RWPE2 (cell line): ENCODE measurements around the gene EAF2.

Source experiments
- ATAC-seq: fragments of 200-7000 bp; cut with Tn5 transposase; 3 replicates; pipeline ENCODE4 v1.9.1; 2021; ENCODE audit warnings: low read depth
- DNase-seq: peaks from one replicate; pipeline ENCODE4 v3.0.0-alpha.2; 2020; ENCODE audit warnings: low spot score
- H3K27ac ChIP-seq: fragments of 450-650 bp; 2 replicates; pipeline ENCODE4 v1.5.1; 2017; ENCODE audit warnings: mild to moderate bottlenecking; ENCODE audit not compliant: poor library complexity, severe bottlenecking
- H3K27me3 ChIP-seq: fragments of 250-450 bp; sonication (Bioruptor Pico); 2 replicates; pipeline ENCODE4 v1.5.1; 2021; ENCODE audit warnings: mild to moderate bottlenecking, moderate library complexity; ENCODE audit not compliant: insufficient read depth, poor library complexity, severe bottlenecking
- H3K36me3 ChIP-seq: fragments of 250-450 bp; sonication (Bioruptor Pico); 2 replicates; pipeline ENCODE4 v1.5.1; 2020; ENCODE audit warnings: low read depth, mild to moderate bottlenecking, moderate library complexity
- H3K4me1 ChIP-seq: fragments of 250-450 bp; sonication (Bioruptor Pico); 2 replicates; pipeline ENCODE4 v1.5.1; 2021; ENCODE audit warnings: mild to moderate bottlenecking, moderate library complexity; ENCODE audit not compliant: insufficient read depth, poor library complexity, severe bottlenecking
- H3K4me3 ChIP-seq: fragments of 250-450 bp; sonication (Bioruptor Pico); 2 replicates; pipeline ENCODE4 v1.5.1; 2021; ENCODE audit warnings: mild to moderate bottlenecking, moderate library complexity; ENCODE audit not compliant: severe bottlenecking
- H3K9me3 ChIP-seq: fragments of 250-450 bp; sonication (Bioruptor Pico); 2 replicates; pipeline ENCODE4 v1.5.1; 2021; ENCODE audit warnings: mild to moderate bottlenecking, moderate library complexity; ENCODE audit not compliant: severe bottlenecking
- CTCF ChIP-seq: fragments of 450-650 bp; IDR thresholded peaks from one replicate; pipeline ENCODE4 v1.5.1; 2017; ENCODE audit warnings: mild to moderate bottlenecking, moderate library complexity; ENCODE audit not compliant: poor library complexity, severe bottlenecking

The EAF2 gene

GRCh38 chr3:121819236-121819635 lies 15.8 kb upstream of the EAF2 start:
- peaks cover 54% of the 10 kb centered on the region for H3K36me3 ChIP-seq
- no peaks in the 10 kb centered on the region for H3K27me3 ChIP-seq
- H3K27ac ChIP-seq = no peak overlapping the region
- no peak for DNase-seq
- no peak overlapping the region for H3K4me3 ChIP-seq
- no peak for TF ChIP-seq CTCF
- H3K9me3 ChIP-seq = peaks cover 6% of the 10 kb centered on the region
- no peak for ATAC-seq
- H3K4me1 ChIP-seq = no peaks in the 10 kb centered on the region

DNA sequence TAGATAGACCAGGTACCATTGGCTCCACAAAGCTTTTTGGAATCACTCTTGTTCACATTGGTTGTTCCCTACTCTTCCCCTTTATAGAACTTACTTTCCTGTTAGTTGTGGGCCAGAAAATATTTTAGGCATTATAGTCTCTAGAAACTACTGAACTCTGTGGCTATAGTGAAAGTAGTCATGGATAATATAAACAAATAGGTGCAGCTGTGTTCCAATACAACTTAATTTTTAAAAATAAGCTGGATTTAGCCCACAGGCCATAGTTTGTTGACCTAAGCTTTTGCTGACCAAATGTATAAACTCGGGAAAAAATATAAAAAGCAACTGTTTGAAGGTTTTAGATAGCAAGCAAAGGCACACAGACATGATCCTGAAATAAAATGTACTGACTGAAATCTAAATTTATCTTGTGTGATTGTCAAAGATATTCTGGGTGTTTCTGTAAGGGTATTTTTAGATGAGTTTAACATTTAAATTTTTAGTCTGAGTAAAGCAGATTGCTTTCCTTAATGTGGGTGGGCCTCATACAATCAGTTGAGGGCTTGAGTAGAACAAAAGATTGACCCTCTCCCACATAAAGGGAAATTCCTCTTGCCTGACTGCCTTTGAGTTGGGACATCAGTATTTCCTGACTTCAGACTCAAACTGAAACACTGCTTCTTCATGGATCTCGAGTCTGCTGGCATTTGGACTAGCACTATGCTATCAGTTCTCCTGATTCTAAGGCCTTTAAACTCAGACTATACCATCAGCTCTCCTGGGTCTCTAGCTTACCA lies 13.4 kb upstream of the EAF2 start:
- Histone ChIP-seq H3K4me3 (no peak overlapping the region), H3K4me1 (no peaks in the 10 kb centered on the region), H3K9me3 (peaks cover 6% of the 10 kb centered on the region), H3K27ac (no peak overlapping the region), H3K27me3 (no peaks in the 10 kb centered on the region), H3K36me3 (peaks cover 75% of the 10 kb centered on the region)
- no peak for DNase-seq
- ATAC-seq = no peak
- TF ChIP-seq CTCF = no peak

DNA sequence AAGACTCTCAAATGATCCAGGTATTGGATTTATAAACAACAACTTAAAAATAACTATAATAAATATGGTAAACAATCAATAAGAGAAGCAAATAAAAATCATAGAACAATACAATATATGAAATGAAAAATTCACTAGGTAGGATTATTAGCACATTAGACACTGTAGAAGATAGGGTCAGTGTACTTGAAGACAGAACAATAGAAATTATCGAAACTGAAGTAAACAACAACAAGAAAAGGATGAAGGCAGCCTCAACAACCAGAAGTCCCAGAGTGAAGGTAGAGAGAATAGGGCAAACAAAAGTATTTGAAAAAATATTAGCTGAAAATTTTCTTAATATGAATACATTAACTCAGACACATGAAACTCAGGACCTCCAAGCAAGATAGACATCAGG lies 12.0 kb upstream of the EAF2 start:
- no peak for TF ChIP-seq CTCF
- no peaks in the 10 kb centered on the region for H3K4me1 ChIP-seq
- peaks cover 6% of the 10 kb centered on the region for H3K9me3 ChIP-seq
- no peaks in the 10 kb centered on the region for H3K27me3 ChIP-seq
- DNase-seq (no peak), ATAC-seq (no peak)
- no peak overlapping the region for H3K4me3 ChIP-seq
- no peak overlapping the region for H3K27ac ChIP-seq
- H3K36me3 ChIP-seq = peaks cover 85% of the 10 kb centered on the region

GRCh38 chr3:121834157-121834670 lies 795 bp upstream of the EAF2 start:
- H3K27me3 ChIP-seq = no peaks in the 10 kb centered on the region
- ATAC-seq (peak; percentile 2; the same call in 1 of the 3 replicates), DNase-seq (no peak)
- no peaks in the 10 kb centered on the region for H3K9me3 ChIP-seq
- TF ChIP-seq CTCF = no peak
- H3K27ac ChIP-seq = peak overlapping the region; percentile 25
- peaks cover 14% of the 10 kb centered on the region for H3K4me1 ChIP-seq
- peak overlapping the region; percentile 71 for H3K4me3 ChIP-seq
- H3K36me3 ChIP-seq = peaks cover 45% of the 10 kb centered on the region

GRCh38 chr3:121835465-121835801 lies 424 bp downstream of the EAF2 start:
- Histone ChIP-seq H3K9me3 (no peaks in the 10 kb centered on the region), H3K4me1 (peaks cover 14% of the 10 kb centered on the region), H3K27ac (no peak overlapping the region), H3K36me3 (peaks cover 35% of the 10 kb centered on the region), H3K27me3 (no peaks in the 10 kb centered on the region), H3K4me3 (peak overlapping the region; percentile 71)
- ATAC-seq = peak; percentile 15
- no peak for TF ChIP-seq CTCF
- no peak for DNase-seq
